OCI-LY7 (cell line): Measurements from ENCODE around the gene MIER2.

Experiments
- CTCF ChIP-seq: fragments of 200-600 bp; sonication (generic); conservative IDR thresholded peaks from 2 replicates; pipeline ENCODE4 v1.5.1; 2014; ENCODE audit warnings: mild to moderate bottlenecking, antibody characterized with exemption, low read length, moderate library complexity, mixed read lengths
- EZH2phosphoT487 ChIP-seq: fragments of 200-600 bp; sonication (generic); IDR thresholded peaks from 2 replicates; pipeline ENCODE4 v1.6.1; 2018; ENCODE audit warnings: low read depth, borderline replicate concordance, mild to moderate bottlenecking, mixed run types, antibody characterized with exemption, low read length, moderate library complexity, mixed read lengths

GRCh38 chr19:326871-327270 lies 17.7 kb downstream of the MIER2 start:
- no peak for TF ChIP-seq CTCF
- no peak for TF ChIP-seq EZH2phosphoT487
